PFSK-1 (cell line): Measurements from ENCODE around the gene CELF4.

Experiments
- POLR2AphosphoS5 ChIP-seq: IDR thresholded peaks from 2 replicates; pipeline ENCODE4 v1.6.1; 2012; ENCODE audit warnings: low read depth, mild to moderate bottlenecking, control low read depth, low read length, moderate library complexity
- SIN3A ChIP-seq: IDR thresholded peaks from 2 replicates; pipeline ENCODE4 v1.6.1; 2012; ENCODE audit warnings: mild to moderate bottlenecking, low read length, moderate library complexity, borderline replicate concordance; ENCODE audit not compliant: insufficient read depth
- TAF1 ChIP-seq: IDR thresholded peaks from 2 replicates; pipeline ENCODE4 v1.6.1; 2012; ENCODE audit warnings: low read length, control low read depth, borderline replicate concordance; ENCODE audit not compliant: insufficient read depth
- TF ChIP-seq, protein P1 (sequence below), 2 experiments: IDR thresholded peaks; 2 replicates each; pipeline versions ENCODE4 v1.6.1 to v1.8.0; 2011 to 2012; ENCODE audit warnings: low read depth in 2 of 2, low read length in 2 of 2, control low read depth in 1 of 2, inconsistent platforms in 1 of 2, mild to moderate bottlenecking in 1 of 2, moderate library complexity in 1 of 2; ENCODE audit not compliant: insufficient read depth in 1 of 2

DNA sequence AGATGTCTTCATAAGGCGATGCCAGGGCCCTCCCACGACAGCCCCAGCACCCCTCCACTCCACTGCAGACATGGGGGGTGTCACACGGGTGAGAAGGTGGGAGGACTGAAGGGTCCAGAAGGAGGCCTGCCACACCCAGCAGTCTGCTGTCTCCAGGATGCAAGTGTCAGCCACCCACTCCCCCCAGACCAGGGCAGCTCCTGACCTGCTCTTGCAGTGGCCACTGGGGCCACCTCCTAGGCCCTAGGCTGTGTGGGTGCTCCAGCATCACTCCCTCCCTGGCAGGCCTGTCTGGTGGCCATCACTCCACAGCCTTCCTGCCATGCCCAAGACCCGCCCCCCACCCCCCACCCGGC is 171.0 kb downstream of the CELF4 start:
- TF ChIP-seq, protein P1, sequence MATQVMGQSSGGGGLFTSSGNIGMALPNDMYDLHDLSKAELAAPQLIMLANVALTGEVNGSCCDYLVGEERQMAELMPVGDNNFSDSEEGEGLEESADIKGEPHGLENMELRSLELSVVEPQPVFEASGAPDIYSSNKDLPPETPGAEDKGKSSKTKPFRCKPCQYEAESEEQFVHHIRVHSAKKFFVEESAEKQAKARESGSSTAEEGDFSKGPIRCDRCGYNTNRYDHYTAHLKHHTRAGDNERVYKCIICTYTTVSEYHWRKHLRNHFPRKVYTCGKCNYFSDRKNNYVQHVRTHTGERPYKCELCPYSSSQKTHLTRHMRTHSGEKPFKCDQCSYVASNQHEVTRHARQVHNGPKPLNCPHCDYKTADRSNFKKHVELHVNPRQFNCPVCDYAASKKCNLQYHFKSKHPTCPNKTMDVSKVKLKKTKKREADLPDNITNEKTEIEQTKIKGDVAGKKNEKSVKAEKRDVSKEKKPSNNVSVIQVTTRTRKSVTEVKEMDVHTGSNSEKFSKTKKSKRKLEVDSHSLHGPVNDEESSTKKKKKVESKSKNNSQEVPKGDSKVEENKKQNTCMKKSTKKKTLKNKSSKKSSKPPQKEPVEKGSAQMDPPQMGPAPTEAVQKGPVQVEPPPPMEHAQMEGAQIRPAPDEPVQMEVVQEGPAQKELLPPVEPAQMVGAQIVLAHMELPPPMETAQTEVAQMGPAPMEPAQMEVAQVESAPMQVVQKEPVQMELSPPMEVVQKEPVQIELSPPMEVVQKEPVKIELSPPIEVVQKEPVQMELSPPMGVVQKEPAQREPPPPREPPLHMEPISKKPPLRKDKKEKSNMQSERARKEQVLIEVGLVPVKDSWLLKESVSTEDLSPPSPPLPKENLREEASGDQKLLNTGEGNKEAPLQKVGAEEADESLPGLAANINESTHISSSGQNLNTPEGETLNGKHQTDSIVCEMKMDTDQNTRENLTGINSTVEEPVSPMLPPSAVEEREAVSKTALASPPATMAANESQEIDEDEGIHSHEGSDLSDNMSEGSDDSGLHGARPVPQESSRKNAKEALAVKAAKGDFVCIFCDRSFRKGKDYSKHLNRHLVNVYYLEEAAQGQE (IDR thresholded peaks at IDR 0.05; ENCODE audit: insufficient read depth in 1 of 2, low read depth in 2 of 2, low read length in 2 of 2), result no peak
- no peak for TF ChIP-seq POLR2AphosphoS5
- no peak for TF ChIP-seq TAF1
- no peak for TF ChIP-seq SIN3A
